ENCODE measurements around the gene CLEC4G.
A peak's percentile ranks its signal among the peaks of the same experiment; 100 is the strongest.
"Not testable (repeated sequence)": the region's sequence is repeated elsewhere in the genome, so short reads cannot be mapped to it uniquely, and the experiment has no call there.

CLEC4G gene

DNA sequence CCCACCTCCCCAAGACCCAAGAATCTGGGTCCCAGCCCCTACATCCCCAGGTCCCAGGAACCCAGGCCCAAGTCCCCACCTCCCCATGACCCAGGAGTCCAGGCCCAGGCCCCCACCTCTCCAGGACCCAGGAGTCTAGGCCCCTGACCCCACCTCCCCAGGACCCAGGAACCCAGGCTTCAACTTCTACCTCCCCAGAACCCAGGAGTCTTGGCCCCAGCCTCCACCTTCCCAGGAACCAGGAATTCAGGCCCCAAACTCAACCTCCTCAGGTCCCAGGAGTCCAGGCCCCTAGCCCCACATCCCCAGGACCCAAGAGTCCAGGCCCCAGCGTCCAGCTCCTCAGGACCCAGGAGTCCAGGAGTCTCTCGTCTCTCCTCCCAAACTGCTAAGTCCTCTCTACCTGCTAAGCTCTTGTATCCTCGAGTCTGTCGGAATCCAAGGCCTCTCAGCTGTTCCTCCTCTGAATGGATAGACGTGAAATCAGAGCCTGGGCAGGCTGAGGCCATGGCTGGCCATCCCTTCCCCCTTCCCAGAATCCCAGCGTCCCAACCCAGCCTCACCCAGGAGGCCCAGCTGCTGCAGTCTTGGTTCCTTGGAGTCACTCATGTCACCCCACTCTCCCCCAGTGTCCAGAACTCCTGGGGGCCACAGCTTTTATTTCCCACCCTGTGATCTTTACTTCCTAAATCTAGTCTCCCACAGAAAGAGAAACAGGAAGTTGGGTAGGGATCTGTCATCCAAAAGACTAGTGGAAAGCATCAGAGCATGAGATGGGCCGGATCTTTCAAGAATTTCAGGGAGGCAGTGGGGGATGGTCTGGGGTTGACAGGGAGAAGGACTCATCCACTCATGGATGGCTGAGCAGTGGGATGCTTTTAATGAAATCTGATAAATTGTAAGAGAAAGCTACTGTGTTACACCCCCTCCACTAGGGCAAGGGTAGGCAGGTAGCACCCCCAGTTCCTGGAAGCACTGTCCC lies 15.3 kb upstream of the CLEC4G start, which contains the start of gene CD209:
TSS of gene CD209 (minus strand) at position 632 of the 982 bp plus-strand sequence. CDS start at position 609, 23 bp downstream.
- DNase-seq (ENCODE audit: low read depth in 2 of 2): no peak

DNA sequence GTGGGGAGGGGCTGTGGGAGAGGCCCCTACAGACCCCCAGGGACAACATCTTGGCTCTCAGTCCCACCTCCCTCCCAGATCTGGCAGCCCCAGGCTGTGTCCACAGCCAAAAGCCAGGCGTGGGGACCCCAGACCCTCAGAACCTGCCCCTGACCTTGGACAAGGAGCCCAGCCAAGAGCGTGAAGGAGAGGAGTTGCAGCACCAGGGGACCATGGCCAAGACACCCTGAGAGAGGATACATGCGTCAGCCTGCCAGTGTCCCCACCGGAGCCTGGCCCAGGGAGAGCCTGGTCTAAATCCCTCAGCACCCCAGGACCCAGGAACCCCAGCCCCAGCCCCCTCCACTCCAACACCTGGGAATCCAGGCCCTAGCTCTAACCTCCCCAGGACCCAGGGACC lies 14.4 kb upstream of the CLEC4G start:
- not testable (repeated sequence) for DNase-seq (ENCODE audit: low read depth in 2 of 2)

- no peak for DNase-seq (ENCODE audit: low read depth in 2 of 2)
Measured at GRCh38 chr19:7744871-7745650, 13.2 kb upstream of the CLEC4G start.

DNA sequence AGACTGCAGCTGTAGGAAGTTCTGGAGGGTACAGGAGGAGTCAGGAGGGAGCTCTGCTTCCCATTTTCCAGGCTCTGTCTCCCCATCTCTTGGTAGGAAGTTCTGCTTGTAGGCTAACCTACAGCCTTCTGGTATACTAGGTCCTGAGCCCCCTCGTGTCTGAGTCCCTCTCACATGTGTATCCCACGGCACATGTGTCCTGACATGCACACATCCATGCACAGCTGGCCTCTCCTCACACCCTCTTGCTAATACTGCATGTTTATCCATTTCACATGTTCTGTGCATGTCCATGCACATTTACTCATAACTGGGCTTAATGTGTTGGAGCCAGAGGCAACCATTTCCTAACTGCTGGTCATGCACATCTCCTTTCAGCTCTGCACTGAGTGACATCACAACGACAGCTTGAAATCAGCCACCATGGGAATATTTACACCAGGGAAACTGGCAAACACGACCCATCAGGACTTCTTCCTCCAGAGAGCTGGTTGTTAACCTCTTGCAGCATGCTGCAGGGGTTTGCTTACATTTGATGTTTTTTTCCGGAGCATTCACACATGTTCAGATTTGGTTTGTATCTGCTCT lies 12.4 kb upstream of the CLEC4G start:
- no peak for DNase-seq (ENCODE audit: low read depth in 2 of 2)

- peak in 1 of 2 donors; percentile 13 for DNase-seq (ENCODE audit: low read depth in 2 of 2)
Measured at GRCh38 chr19:7743425-7743841, 11.5 kb upstream of the CLEC4G start.

- no peak for DNase-seq (ENCODE audit: low read depth in 2 of 2)
Measured at GRCh38 chr19:7742991-7743390, 11.1 kb upstream of the CLEC4G start.

DNA sequence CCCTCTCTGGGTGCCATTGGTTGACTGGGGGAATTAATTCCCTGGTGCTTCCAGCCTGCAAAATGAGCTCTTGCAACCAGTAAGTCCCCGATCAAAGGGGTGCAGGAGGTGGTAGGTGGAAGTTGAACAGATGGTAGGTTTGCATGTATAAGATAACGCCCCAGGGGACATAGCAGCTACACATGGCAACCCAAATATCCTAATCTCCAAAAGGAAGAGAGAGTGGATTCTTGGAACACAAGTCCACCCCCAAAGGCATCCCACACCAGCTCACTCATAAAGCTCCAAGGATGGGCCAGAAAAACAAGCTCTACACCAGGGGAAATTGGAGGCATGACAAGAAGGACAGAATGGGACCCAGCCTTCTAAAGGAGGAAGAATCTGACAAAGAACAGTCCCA lies 10.7 kb upstream of the CLEC4G start:
- DNase-seq (ENCODE audit: low read depth in 2 of 2): no peak

- no peak for DNase-seq (ENCODE audit: low read depth in 2 of 2)
Measured at GRCh38 chr19:7740682-7741054, 8.8 kb upstream of the CLEC4G start.

DNA sequence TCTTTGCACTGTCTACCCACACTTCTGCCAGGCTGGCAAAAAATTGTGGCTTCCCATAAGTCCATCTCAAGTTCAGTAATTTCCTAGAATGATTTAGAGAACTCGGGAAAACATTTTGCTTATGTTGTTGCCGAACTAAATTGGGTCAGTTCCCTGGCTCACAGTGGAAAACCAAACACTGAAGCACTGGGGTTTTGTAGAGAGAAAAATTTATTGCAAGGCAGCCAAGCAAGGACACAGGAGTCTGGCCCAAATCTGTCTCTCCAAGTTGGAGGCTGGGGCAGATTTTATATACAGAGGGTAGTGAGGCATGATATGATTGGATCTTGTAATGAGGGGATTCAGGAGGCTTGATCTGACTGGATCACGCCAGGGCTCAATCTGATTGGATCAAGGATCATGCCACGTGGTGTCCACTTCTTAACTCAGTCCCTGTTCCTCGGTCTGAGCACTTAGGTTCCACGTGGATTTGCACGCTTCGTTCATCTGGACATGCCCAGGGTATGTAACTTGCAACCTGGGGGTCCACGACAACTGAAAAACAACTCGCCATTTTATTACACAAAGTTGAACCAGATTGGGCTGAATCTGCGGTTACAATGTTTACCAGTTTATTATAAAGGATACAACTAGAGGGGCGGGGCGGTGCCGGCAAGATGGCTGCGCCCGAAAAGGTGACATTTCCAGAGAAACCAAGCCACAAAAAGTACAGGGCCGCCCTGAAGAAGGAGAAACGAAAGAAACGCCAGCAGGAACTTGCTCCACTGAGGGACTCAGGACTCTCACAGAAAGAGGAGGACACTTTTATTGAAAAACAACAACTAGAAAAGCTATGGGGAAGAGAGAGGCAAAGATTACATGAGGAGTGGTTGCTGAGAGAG lies 8.1 kb upstream of the CLEC4G start:
- DNase-seq (ENCODE audit: low read depth in 2 of 2): no peak

GRCh38 chr19:7739211-7739755 lies 7.4 kb upstream of the CLEC4G start:
- DNase-seq (ENCODE audit: low read depth in 2 of 2): no peak

- no peak for DNase-seq (ENCODE audit: low read depth in 2 of 2)
Measured at GRCh38 chr19:7738023-7738422, 6.1 kb upstream of the CLEC4G start.

GRCh38 chr19:7737215-7737614 lies 5.3 kb upstream of the CLEC4G start:
- no peak for DNase-seq (ENCODE audit: low read depth in 2 of 2)

GRCh38 chr19:7736148-7736547 lies 4.2 kb upstream of the CLEC4G start:
- DNase-seq (ENCODE audit: low read depth in 2 of 2): no peak

- no peak for DNase-seq (ENCODE audit: low read depth in 2 of 2)
Measured at GRCh38 chr19:7734220-7735203, 2.6 kb upstream of the CLEC4G start.

GRCh38 chr19:7733376-7733775 lies 1.5 kb upstream of the CLEC4G start:
- DNase-seq (ENCODE audit: low read depth in 2 of 2): no peak

DNA sequence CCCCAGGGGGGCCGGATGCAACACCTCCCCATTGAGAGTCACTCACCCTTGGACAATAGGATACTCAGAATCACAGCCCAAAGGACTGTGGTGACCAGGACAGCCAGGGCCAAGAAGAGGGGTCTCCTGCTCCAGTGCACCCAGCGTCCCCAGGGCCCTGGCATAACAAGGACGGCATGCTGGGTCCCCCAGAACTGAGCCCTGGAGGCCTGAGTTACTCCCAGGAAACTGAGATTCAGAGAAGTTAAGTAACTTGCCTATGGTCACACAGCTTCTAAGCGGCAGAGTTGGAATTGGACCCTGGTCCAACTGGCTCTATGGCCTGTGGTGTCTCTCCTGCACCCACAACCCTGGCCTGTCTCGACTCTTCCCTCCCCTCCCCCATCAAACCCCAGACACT lies 295 bp downstream of the CLEC4G start:
- no peak for DNase-seq (ENCODE audit: low read depth in 2 of 2)

GRCh38 chr19:7731218-7731595 lies 703 bp downstream of the CLEC4G start:
- no peak for DNase-seq (ENCODE audit: low read depth in 2 of 2)

DNA sequence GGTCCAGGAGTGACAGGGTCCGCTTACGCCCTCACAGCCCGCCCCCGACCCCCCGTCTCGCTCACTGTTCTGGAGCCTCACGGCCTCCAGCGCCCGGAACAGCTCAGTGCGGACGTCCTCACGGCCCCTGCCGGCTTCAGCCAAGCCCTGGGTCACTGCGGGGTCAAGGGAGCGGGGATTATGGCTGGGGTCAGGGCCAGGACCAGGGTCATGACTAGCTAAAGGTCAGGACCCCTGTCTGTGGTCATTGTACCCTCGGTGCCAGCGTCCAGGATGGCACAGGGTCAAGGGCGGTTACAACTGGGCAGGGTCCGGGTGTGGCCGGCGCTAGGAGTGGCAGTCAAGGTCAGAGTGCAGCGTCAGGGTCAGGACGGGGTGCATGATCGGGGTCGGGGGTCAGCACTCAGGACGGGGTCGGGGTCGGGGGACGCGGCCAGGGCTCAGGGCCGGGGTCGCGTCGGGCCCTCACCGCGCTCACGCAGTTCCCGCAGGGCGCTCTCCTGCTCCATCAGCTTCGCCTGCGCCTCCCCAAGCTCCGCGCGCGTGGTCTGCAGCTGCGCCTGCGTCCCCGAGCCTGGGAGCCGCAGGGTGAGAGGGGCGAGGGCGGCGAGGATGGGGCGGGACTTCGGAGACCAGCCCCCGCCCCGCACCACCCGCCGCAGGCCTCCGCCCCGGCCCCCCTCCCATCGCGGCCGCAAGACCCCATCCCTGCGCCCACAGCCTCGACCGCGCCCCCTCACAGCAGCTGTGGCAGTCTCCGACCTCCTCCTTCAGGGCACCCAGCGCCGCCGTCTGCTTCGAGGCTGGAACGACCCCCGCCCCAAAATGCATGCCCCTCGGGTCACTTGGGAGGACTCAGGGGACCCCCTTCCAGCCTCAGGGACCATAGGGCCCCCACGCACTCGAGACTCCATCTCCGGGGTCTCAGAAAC lies 1.4 kb downstream of the CLEC4G start:
- no peak for DNase-seq (ENCODE audit: low read depth in 2 of 2)

DNA sequence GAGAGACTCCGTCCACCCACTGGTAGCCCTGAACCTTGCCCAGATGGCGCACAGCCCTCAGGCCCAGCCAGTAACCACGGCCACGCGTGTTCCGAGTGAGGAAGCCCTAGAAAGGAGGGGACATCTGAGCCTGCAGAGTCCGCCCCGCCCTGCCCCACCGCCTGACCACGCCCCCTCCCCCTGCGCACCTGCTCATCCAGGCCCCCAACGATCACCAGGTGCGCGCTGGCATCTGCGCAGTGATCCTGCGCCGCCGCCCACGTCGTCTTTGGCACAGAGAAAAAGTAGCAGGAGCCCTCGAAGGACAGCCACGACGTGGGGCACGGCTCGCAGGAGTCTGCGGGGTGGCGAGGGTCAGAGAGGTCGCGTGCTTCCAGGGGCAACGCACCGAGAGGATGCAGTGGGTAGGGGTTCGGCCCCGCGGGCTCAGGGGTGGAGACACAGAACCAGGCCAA lies 2.1 kb downstream of the CLEC4G start:
- DNase-seq (ENCODE audit: low read depth in 2 of 2): no peak
